H9 (cell line): ENCODE data around the gene BPIFB2. TPM values are rescaled to one million over a fixed set of nuclear protein-coding genes. Genes with fewer than 3 reads are reported as not detected.

ENCODE experiments used
- DNase-seq: peaks from one replicate; pipeline ENCODE4 v3.0.0-alpha.2; 2017
- H2AFZ ChIP-seq: one replicate; pipeline ENCODE4 v1.6.1; 2013; ENCODE audit warnings: mild to moderate bottlenecking, low read length, control low read depth, moderate library complexity
- H2AK5ac ChIP-seq: 2 replicates; pipeline ENCODE4 v1.6.1; 2013; ENCODE audit warnings: low read length, control low read depth, mixed read lengths; ENCODE audit not compliant: insufficient read length
- H2BK120ac ChIP-seq: one replicate; pipeline ENCODE4 v1.6.1; 2013; ENCODE audit warnings: low read depth, mild to moderate bottlenecking, low read length, control low read depth, inconsistent platforms; ENCODE audit not compliant: poor library complexity, severe bottlenecking
- H2BK12ac ChIP-seq: 2 replicates; pipeline ENCODE4 v1.6.1; 2013; ENCODE audit warnings: low read length, control low read depth, mixed read lengths, low read depth; ENCODE audit not compliant: insufficient read length
- H2BK15ac ChIP-seq: 2 replicates; pipeline ENCODE4 v1.6.1; 2013; ENCODE audit warnings: low read depth, low read length, control low read depth
- H2BK20ac ChIP-seq: one replicate; pipeline ENCODE4 v1.6.1; 2013; ENCODE audit warnings: low read depth, mild to moderate bottlenecking, low read length, control low read depth, inconsistent platforms; ENCODE audit not compliant: poor library complexity, severe bottlenecking
- H2BK5ac ChIP-seq: 2 replicates; pipeline ENCODE4 v1.6.1; 2013; ENCODE audit warnings: low read length, control low read depth, mixed read lengths; ENCODE audit not compliant: insufficient read length
- H3K14ac ChIP-seq: 2 replicates; pipeline ENCODE4 v1.6.1; 2013; ENCODE audit warnings: low read length, control low read depth; ENCODE audit not compliant: insufficient read depth
- H3K18ac ChIP-seq: 2 replicates; pipeline ENCODE4 v1.6.1; 2013; ENCODE audit warnings: low read depth, mild to moderate bottlenecking, mixed read lengths, low read length, control low read depth; ENCODE audit not compliant: insufficient read length
- H3K23ac ChIP-seq: 2 replicates; pipeline ENCODE4 v1.6.1; 2013; ENCODE audit warnings: low read length, control low read depth, mixed read lengths, low read depth; ENCODE audit not compliant: insufficient read length
- H3K23me2 ChIP-seq: 2 replicates; pipeline ENCODE4 v1.6.1; 2013; ENCODE audit warnings: low read depth, mild to moderate bottlenecking, mixed read lengths, low read length, control low read depth; ENCODE audit not compliant: insufficient read length, poor library complexity, severe bottlenecking
- H3K27ac ChIP-seq: 2 replicates; pipeline ENCODE4 v1.5.1; 2013; ENCODE audit warnings: low read length, control low read depth, mixed read lengths, low read depth; ENCODE audit not compliant: insufficient read length
- H3K27me3 ChIP-seq: 2 replicates; pipeline ENCODE4 v1.6.1; 2013; ENCODE audit warnings: low read length, control low read depth, inconsistent platforms; ENCODE audit not compliant: insufficient read depth
- H3K4ac ChIP-seq: 2 replicates; pipeline ENCODE4 v1.6.1; 2013; ENCODE audit warnings: low read depth, mild to moderate bottlenecking, control low read depth, inconsistent platforms, low read length, moderate library complexity
- H3K4me1 ChIP-seq: 2 replicates; pipeline ENCODE4 v1.6.1; 2013; ENCODE audit warnings: low read length, control low read depth, inconsistent platforms; ENCODE audit not compliant: insufficient read depth
- H3K4me2 ChIP-seq: 2 replicates; pipeline ENCODE4 v1.6.1; 2013; ENCODE audit warnings: low read length, control low read depth, mixed read lengths; ENCODE audit not compliant: insufficient read length, insufficient read depth
- H3K56ac ChIP-seq: 2 replicates; pipeline ENCODE4 v1.6.1; 2013; ENCODE audit warnings: low read depth, mild to moderate bottlenecking, mixed read lengths, low read length, control low read depth; ENCODE audit not compliant: insufficient read length
- H3K79me1 ChIP-seq: 2 replicates; pipeline ENCODE4 v1.6.1; 2013; ENCODE audit warnings: low read depth, mild to moderate bottlenecking, moderate library complexity, low read length, control low read depth, inconsistent platforms; ENCODE audit not compliant: insufficient read depth, poor library complexity, severe bottlenecking
- H3K79me2 ChIP-seq: 2 replicates; pipeline ENCODE4 v1.6.1; 2013; ENCODE audit warnings: low read length, control low read depth, inconsistent platforms; ENCODE audit not compliant: insufficient read depth
- H3K9ac ChIP-seq: 2 replicates; pipeline ENCODE4 v1.6.1; 2013; ENCODE audit warnings: low read length, control low read depth, mixed read lengths; ENCODE audit not compliant: insufficient read length; ENCODE audit errors: extremely low read depth
- H3K9me3 ChIP-seq: one replicate; pipeline ENCODE4 v1.6.1; 2013; ENCODE audit warnings: low read depth, low read length, inconsistent platforms; ENCODE audit not compliant: control insufficient read depth
- H3T11ph ChIP-seq: one replicate; pipeline ENCODE4 v1.6.1; 2013; ENCODE audit warnings: mild to moderate bottlenecking, low read length, control low read depth, inconsistent platforms
- H4K20me1 ChIP-seq: one replicate; pipeline ENCODE4 v1.6.1; 2013; ENCODE audit not compliant: control insufficient read depth, insufficient read length, insufficient read depth
- H4K5ac ChIP-seq: 2 replicates; pipeline ENCODE4 v1.6.1; 2013; ENCODE audit warnings: low read depth, mild to moderate bottlenecking, mixed read lengths, low read length, control low read depth; ENCODE audit not compliant: insufficient read length
- H4K8ac ChIP-seq: replicated peaks from 2 replicates; pipeline ENCODE4 v1.6.1; 2013; ENCODE audit warnings: low read length, control low read depth, mixed read lengths, low read depth; ENCODE audit not compliant: insufficient read length
- H4K91ac ChIP-seq: 2 replicates; pipeline ENCODE4 v1.6.1; 2013; ENCODE audit warnings: low read depth, mild to moderate bottlenecking, moderate library complexity, mixed read lengths, low read length, control low read depth; ENCODE audit not compliant: insufficient read length
- H3K27ac Mint-ChIP-seq, 3 experiments: 2 replicates in 2 of 3; 3 replicates in 1 of 3; pipeline ENCODE4 v1.8.0; 2020 to 2021; ENCODE audit warnings: mixed read lengths in 3 of 3, mild to moderate bottlenecking in 1 of 3, moderate library complexity in 1 of 3
- H3K27me3 Mint-ChIP-seq: 2 replicates; pipeline ENCODE4 v1.8.0; 2021; ENCODE audit warnings: low read depth, mild to moderate bottlenecking, moderate library complexity, mixed read lengths
- H3K36me3 Mint-ChIP-seq, 3 experiments: 2 replicates in 2 of 3; 3 replicates in 1 of 3; pipeline ENCODE4 v1.8.0; 2020 to 2021; ENCODE audit warnings: low read depth in 3 of 3, mixed read lengths in 3 of 3; ENCODE audit not compliant: insufficient read depth in 1 of 3
- H3K4me1 Mint-ChIP-seq, 2 experiments: 2 replicates each; pipeline ENCODE4 v1.8.0; 2020; ENCODE audit warnings: mixed read lengths in 2 of 2
- H3K4me3 Mint-ChIP-seq, 2 experiments: 2 replicates in 1 of 2; 3 replicates in 1 of 2; pipeline ENCODE4 v1.8.0; 2020 to 2021; ENCODE audit warnings: mild to moderate bottlenecking in 2 of 2, mixed read lengths in 2 of 2, moderate library complexity in 1 of 2
- H3K9me3 Mint-ChIP-seq, 2 experiments: 2 replicates in 1 of 2; 3 replicates in 1 of 2; pipeline ENCODE4 v1.8.0; 2020; ENCODE audit warnings: mild to moderate bottlenecking in 2 of 2, mixed read lengths in 2 of 2, moderate library complexity in 1 of 2
- WGBS: extraction: QIAGEN DNeasy Blood & Tissue Kit; methylation state at CpG from one replicate; pipeline ENCODE4 v1.1.7; 2013; ENCODE audit warnings: missing lambda C conversion rate, low lambda C conversion rate, mixed read lengths; ENCODE audit not compliant: insufficient read length; ENCODE audit errors: extremely low coverage; 5-methylcytosine and 5-hydroxymethylcytosine counted together
- total RNA-seq: library from RNA; stranded (reverse); gene quantifications from 2 replicates; pipeline ENCODE4 v1.2.1, GENCODE V29; 2021
- TF ChIP-seq, protein P1 (sequence below): fragments of 200-600 bp; sonication (generic); conservative IDR thresholded peaks from 3 replicates; pipeline ENCODE4 v1.8.0; 2021; ENCODE audit warnings: antibody characterized with exemption, mild to moderate bottlenecking

Gene BPIFB2
- total RNA-seq, 1 experiment from 2014 or later = not detected

DNA sequence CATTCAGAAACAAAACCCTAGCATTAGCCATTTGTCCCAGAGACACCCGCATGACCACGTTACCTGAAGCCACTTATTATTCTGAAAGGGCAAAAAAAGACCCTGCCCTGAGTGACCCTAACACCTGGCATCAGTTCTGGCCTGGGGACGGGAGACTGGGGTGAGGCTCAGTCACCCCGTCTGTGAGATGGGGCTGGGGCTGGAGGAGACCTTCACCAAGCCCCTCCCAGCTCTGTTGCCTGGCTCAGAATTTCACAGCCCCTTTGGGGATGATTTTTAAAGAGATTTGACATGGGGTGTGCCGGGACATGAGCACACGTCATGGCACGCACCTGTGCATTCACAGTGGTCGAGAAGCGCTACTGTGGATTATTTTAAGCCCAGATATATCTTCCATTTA lies 22.6 kb downstream of the BPIFB2 start:
- Histone ChIP-seq H3K18ac (no peak overlapping the region), H3K27ac (no peak overlapping the region), H3K4ac (no peak overlapping the region), H3K23me2 (no peaks in the 10 kb centered on the region), H3K9ac (no peak overlapping the region), H2AFZ (no peak overlapping the region), H3K79me1 (no peaks in the 10 kb centered on the region), H3K79me2 (no peaks in the 10 kb centered on the region), H4K8ac (no peak overlapping the region), H2BK15ac (no peak overlapping the region), H4K91ac (no peak overlapping the region), H2BK5ac (no peak overlapping the region), H2BK20ac (no peak overlapping the region), H3K4me1 (no peaks in the 10 kb centered on the region), H3K27me3 (no peaks in the 10 kb centered on the region), H3T11ph (no peak overlapping the region), H3K14ac (no peak overlapping the region), H4K20me1 (no peaks in the 10 kb centered on the region), H2AK5ac (no peak overlapping the region), H3K23ac (no peak overlapping the region), H3K56ac (no peak overlapping the region), H3K9me3 (no peaks in the 10 kb centered on the region), H4K5ac (no peak overlapping the region), H2BK120ac (no peak overlapping the region), H3K4me2 (no peak overlapping the region), H2BK12ac (no peak overlapping the region)
- no peak for DNase-seq
- H3K9me3 Mint-ChIP-seq = peaks cover 2 to 4% of the 10 kb centered on the region in 2 experiments; a peak in 2 of 5 replicates
- H3K4me1 Mint-ChIP-seq = peaks cover 0 to 2% of the 10 kb centered on the region in 2 experiments; a peak in 1 of 4 replicates
- TF ChIP-seq, protein P1, sequence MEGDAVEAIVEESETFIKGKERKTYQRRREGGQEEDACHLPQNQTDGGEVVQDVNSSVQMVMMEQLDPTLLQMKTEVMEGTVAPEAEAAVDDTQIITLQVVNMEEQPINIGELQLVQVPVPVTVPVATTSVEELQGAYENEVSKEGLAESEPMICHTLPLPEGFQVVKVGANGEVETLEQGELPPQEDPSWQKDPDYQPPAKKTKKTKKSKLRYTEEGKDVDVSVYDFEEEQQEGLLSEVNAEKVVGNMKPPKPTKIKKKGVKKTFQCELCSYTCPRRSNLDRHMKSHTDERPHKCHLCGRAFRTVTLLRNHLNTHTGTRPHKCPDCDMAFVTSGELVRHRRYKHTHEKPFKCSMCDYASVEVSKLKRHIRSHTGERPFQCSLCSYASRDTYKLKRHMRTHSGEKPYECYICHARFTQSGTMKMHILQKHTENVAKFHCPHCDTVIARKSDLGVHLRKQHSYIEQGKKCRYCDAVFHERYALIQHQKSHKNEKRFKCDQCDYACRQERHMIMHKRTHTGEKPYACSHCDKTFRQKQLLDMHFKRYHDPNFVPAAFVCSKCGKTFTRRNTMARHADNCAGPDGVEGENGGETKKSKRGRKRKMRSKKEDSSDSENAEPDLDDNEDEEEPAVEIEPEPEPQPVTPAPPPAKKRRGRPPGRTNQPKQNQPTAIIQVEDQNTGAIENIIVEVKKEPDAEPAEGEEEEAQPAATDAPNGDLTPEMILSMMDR = no peak
- no peak overlapping the region for H3K4me3 Mint-ChIP-seq
- peaks cover 17% of the 10 kb centered on the region for H3K27me3 Mint-ChIP-seq
- no peaks in the 10 kb centered on the region for H3K36me3 Mint-ChIP-seq
- no CpG with 5 or more reads among the region's 9 CpGs for WGBS
- H3K27ac Mint-ChIP-seq = no peak overlapping the region
